Mononuclear cell (primary cell): ENCODE results near the gene FIG4. TPM values are rescaled to one million over a fixed set of nuclear protein-coding genes. Genes with fewer than 3 reads are reported as not detected.
"Not testable (repeated sequence)": the region's sequence is repeated elsewhere in the genome, so short reads cannot be mapped to it uniquely, and the experiment has no call there.

ENCODE experiments used
- H3K27me3 ChIP-seq: 2 replicates; pipeline ENCODE4 v1.6.0; 2011; ENCODE audit warnings: low read length, control low read depth; ENCODE audit not compliant: insufficient read depth
- H3K4me1 ChIP-seq: 2 replicates; pipeline ENCODE4 v1.5.1; 2011; ENCODE audit warnings: mild to moderate bottlenecking, low read length, control low read depth; ENCODE audit not compliant: insufficient read depth
- H3K4me3 ChIP-seq: 2 replicates; pipeline ENCODE4 v1.5.1; 2011; ENCODE audit warnings: mild to moderate bottlenecking, low read length, moderate library complexity
- H3K9me3 ChIP-seq: 2 replicates; pipeline ENCODE4 v1.5.1; 2011; ENCODE audit warnings: low read depth, mild to moderate bottlenecking, control low read depth, low read length
- total RNA-seq: library from RNA; depleted of rRNA; stranded (reverse); fragments of >200 nt; gene quantifications from one replicate; pipeline ENCODE4 v1.2.3, GENCODE V29; 2012

The FIG4 gene
- total RNA-seq, 1 donor, result 9.3 TPM

- Histone ChIP-seq H3K4me1 (peaks cover 21% of the 10 kb centered on the region), H3K4me3 (no peak overlapping the region), H3K9me3 (no peaks in the 10 kb centered on the region), H3K27me3 (no peaks in the 10 kb centered on the region)
Measured at GRCh38 chr6:109687271-109687761, 3.8 kb upstream of the FIG4 start.

DNA sequence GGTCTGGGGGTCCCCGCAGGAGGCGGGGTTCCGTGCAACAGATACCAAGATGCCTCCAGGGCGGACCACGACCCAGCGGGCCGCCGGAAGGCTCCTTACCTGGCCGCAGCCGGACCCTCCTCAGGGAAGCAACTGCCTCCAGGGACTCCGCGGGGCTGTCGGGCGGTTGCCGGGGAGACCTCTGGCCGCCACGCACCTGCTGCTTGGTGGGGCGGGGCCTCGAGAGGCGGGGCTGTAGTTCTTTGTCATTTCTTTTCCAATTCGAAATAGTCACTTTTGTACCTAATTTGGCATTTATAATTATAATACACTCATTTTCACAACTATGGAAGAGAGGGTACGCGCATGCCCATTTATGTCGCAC, 741 bp upstream of the FIG4 start:
- peaks cover 39% of the 10 kb centered on the region for H3K4me1 ChIP-seq
- H3K4me3 ChIP-seq, result peak overlapping the region; percentile 99
- no peaks in the 10 kb centered on the region for H3K9me3 ChIP-seq
- H3K27me3 ChIP-seq, result no peaks in the 10 kb centered on the region

- Histone ChIP-seq H3K9me3 (no peaks in the 10 kb centered on the region), H3K27me3 (no peaks in the 10 kb centered on the region), H3K4me3 (no peak overlapping the region), H3K4me1 (peaks cover 44% of the 10 kb centered on the region)
Measured at GRCh38 chr6:109693111-109693510, 2.0 kb downstream of the FIG4 start.

DNA sequence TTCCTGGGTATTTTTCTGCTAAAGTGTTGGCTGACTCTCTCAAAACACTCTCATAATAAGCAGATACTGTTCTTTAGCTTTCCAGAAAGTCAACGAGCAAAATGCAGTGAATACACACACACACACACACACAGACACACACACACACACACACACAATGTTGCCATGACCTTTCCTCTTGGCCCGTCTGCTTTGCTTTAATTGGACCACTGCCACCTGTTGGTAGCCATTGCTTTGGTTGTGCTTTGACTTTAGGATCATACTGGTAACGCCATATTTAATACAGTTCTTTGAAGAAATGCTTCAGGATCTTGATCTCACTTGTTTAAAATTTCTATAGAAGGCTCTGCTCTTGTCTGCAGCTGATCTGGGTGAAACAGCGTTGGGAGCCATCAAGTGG, 4.4 kb downstream of the FIG4 start:
- Histone ChIP-seq H3K9me3 (no peaks in the 10 kb centered on the region), H3K4me1 (peaks cover 41% of the 10 kb centered on the region), H3K27me3 (no peaks in the 10 kb centered on the region)

DNA sequence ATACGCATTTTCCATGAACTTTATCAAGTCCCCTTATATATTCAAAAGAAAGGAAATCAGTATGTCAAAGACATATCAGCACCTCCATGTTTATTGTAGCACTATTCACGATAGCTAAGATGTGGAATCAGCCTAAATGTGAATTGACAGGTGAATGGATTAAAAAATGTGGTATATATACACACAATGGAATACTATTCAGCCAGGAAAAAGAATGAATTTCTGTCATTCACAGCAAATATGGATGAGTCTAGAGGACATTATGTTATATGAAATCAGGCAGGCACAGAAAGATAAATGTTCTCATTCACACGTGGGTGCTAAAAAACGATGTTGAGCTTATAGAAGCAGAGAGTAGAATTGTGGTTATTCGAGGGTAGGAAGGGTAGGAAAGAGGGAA, 5.3 kb downstream of the FIG4 start:
- H3K4me3 ChIP-seq, result no peak overlapping the region
- peaks cover 44% of the 10 kb centered on the region for H3K4me1 ChIP-seq
- no peaks in the 10 kb centered on the region for H3K27me3 ChIP-seq
- no peaks in the 10 kb centered on the region for H3K9me3 ChIP-seq

More for the DNA sequence above, 4.4 kb downstream of the FIG4 start:
- H3K4me3 ChIP-seq, result no peak overlapping the region

- H3K27me3 ChIP-seq, result no peaks in the 10 kb centered on the region
- no peaks in the 10 kb centered on the region for H3K9me3 ChIP-seq
- H3K4me1 ChIP-seq, result peaks cover 60% of the 10 kb centered on the region
- no peak overlapping the region for H3K4me3 ChIP-seq
Measured at GRCh38 chr6:109701221-109701620, 10.1 kb downstream of the FIG4 start.

DNA sequence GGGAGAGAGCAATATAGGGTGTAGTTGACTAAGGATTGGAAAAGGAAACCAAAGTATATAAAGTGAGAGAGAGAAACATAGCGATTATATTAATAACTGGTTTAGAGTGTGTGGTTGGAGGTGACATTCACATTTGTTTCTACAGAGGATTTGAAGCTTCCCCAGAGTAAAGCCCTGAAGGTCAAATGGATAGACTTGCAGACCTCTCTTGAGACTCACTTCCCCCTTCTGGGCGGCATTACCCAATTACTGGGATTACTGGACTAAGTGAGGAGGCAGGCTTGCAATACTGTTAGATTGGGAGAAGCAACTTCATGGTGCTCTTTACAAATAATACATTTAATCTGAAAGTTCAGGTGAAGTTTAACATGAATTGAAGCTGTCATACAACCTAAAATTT, 10.7 kb downstream of the FIG4 start:
- H3K27me3 ChIP-seq, result no peaks in the 10 kb centered on the region
- no peak overlapping the region for H3K4me3 ChIP-seq

GRCh38 chr6:109702791-109703190, 11.7 kb downstream of the FIG4 start:
- Histone ChIP-seq H3K4me3 (no peak overlapping the region), H3K27me3 (no peaks in the 10 kb centered on the region), H3K4me1 (peaks cover 60% of the 10 kb centered on the region), H3K9me3 (no peaks in the 10 kb centered on the region)

More for the DNA sequence above, 10.7 kb downstream of the FIG4 start:
- H3K4me1 ChIP-seq, result peaks cover 66% of the 10 kb centered on the region
- no peaks in the 10 kb centered on the region for H3K9me3 ChIP-seq

- no peak overlapping the region for H3K4me3 ChIP-seq
- H3K9me3 ChIP-seq, result no peaks in the 10 kb centered on the region
- H3K27me3 ChIP-seq, result no peaks in the 10 kb centered on the region
- peaks cover 54% of the 10 kb centered on the region for H3K4me1 ChIP-seq
Measured at GRCh38 chr6:109705258-109705657, 14.2 kb downstream of the FIG4 start.

DNA sequence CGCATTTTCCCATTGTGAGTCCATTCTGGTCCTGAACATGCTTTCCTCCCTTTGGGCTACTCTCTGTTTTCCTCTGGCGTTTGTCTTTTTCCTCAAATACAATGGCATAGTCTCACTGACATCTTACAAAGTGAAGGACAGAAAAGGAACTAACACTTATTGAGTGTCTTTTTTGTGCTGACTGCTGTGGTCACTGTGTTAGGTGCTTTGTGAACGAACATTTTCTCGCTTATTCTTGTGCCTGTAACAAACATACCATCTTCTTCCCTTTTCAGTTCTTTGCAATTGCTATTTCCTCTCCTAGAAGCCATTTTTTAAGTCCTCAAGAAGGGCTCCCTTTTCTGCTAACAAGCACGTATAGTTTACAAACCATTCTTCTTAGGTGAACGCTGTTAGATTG, 15.4 kb downstream of the FIG4 start:
- Histone ChIP-seq H3K4me1 (peaks cover 47% of the 10 kb centered on the region), H3K4me3 (no peak overlapping the region), H3K9me3 (no peaks in the 10 kb centered on the region), H3K27me3 (no peaks in the 10 kb centered on the region)

DNA sequence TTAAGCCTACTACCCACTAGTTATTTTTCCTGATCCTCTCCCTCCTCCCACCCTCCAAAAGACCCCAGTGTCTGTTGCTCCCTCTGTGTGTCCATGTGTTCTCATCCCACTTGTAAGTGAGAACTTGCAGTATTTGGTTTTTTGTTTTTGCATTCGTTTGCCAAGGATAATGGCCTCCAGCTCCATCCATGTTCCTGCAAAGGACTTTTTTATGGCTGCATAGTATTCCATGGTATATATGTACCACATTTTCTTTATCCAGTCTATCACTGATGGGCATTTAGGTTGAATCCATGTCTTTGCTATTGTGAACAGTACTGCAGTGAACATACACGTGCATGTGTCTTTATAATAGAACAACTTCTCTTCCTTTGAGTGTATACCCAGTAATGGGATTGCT, 17.0 kb downstream of the FIG4 start:
- not testable (repeated sequence) for H3K9me3 ChIP-seq, H3K27me3 ChIP-seq, H3K4me3 ChIP-seq
- H3K4me1 ChIP-seq, result peaks cover 31% of the 10 kb centered on the region

GRCh38 chr6:109713097-109713496, 22.0 kb downstream of the FIG4 start:
- Histone ChIP-seq H3K4me3 (no peak overlapping the region), H3K9me3 (no peaks in the 10 kb centered on the region), H3K4me1 (peaks cover 3% of the 10 kb centered on the region), H3K27me3 (no peaks in the 10 kb centered on the region)

DNA sequence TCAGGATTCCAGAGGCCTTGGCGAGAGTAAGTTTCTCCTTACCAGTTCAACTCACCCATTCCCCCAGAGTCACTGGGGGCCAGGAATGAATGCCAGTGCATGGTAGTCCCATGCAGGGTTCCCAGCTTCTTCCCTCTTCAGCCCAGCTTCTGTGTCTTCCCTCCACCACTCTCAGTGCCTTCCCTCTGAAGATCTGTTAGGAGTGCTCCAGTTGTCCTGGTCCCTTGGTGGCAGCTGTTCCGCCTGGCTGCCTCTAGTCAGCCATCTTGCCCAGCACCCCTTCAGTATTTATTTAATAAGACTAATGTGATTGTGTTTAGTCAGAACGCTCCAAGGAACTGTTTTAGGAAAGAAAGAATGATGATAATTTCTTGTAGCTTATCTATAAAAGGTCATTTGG, 23.1 kb downstream of the FIG4 start:
- Histone ChIP-seq H3K4me1 (peaks cover 4% of the 10 kb centered on the region), H3K9me3 (no peaks in the 10 kb centered on the region), H3K4me3 (no peak overlapping the region), H3K27me3 (no peaks in the 10 kb centered on the region)

DNA sequence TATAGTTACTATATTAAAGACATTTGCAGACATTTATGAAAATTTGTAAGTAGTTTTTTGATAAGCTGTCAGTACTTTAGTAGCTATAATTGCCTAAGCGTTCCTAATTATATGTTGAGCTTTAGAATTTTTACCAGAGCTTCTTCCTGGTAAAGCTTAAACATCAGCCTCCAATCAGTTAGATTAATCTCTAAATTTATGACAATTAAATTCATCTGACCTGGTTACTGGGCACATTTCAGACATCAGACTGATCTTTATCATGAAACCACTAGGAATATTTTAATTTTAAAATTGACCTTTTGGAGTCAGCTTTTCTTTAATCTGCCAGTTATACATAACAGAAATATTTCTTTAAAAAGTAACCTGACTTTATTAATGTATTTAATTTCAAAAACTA, 23.5 kb downstream of the FIG4 start:
- Histone ChIP-seq H3K4me3 (no peak overlapping the region), H3K9me3 (no peaks in the 10 kb centered on the region), H3K4me1 (peaks cover 4% of the 10 kb centered on the region), H3K27me3 (no peaks in the 10 kb centered on the region)

DNA sequence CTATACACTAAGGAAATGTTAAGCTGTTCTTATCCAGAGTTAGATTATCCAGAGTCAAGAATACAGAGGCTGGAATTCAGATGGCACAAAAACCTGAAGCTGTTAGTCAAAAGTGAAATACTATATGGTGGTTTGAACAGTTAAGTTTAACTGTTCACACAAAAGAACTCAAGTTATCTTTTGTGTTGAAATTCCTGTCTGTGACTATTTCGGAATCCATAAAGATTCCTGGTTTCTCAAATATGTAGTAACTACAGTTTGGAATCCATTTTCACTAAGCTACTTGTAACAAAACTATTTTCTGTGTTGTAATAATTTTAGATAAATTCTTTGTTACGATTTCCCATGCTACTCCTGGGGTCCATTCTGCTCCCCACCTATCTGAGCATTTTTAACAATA, 24.5 kb downstream of the FIG4 start:
- Histone ChIP-seq H3K27me3 (no peaks in the 10 kb centered on the region), H3K9me3 (no peaks in the 10 kb centered on the region), H3K4me3 (no peak overlapping the region), H3K4me1 (peaks cover 4% of the 10 kb centered on the region)

GRCh38 chr6:109717971-109718370, 26.9 kb downstream of the FIG4 start:
- H3K9me3 ChIP-seq, result no peaks in the 10 kb centered on the region
- H3K4me1 ChIP-seq, result peaks cover 4% of the 10 kb centered on the region
- H3K4me3 ChIP-seq, result no peak overlapping the region
- no peaks in the 10 kb centered on the region for H3K27me3 ChIP-seq

DNA sequence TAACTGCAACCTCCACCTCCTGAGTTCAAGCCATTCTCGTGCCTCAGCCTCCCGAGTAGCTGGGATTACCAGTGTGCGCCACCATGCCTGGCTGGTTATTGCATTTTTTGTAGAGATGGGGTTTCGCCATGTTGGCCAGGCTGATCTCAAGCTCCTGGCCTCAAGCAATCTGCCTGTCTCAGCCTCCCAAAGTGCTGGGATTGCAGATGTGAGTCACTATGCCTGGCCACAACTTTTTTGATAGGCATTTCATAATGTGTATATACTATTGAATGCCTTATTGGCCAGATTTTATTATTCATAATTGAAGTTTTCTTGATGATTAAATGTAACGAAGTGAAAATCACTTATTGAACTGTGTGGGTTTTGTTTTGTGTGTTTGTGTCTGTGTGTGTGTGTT, 27.9 kb downstream of the FIG4 start:
- no peaks in the 10 kb centered on the region for H3K27me3 ChIP-seq
- H3K4me1 ChIP-seq, result peaks cover 4% of the 10 kb centered on the region
- H3K4me3 ChIP-seq, result no peak overlapping the region
- no peaks in the 10 kb centered on the region for H3K9me3 ChIP-seq
